DND-41 (cell line): Measurements from ENCODE around the gene HAUS5.

Experiments used
- EZH2 ChIP-seq: IDR thresholded peaks from 3 replicates; pipeline ENCODE4 v1.6.1; 2012; ENCODE audit warnings: borderline replicate concordance, low read depth, mild to moderate bottlenecking, moderate library complexity, low read length, inconsistent platforms; ENCODE audit not compliant: severe bottlenecking
- TF ChIP-seq, protein P1 (sequence below): IDR thresholded peaks from 2 replicates; pipeline ENCODE4 v1.5.1; 2012; ENCODE audit warnings: borderline replicate concordance, low read length, moderate library complexity, mild to moderate bottlenecking; ENCODE audit not compliant: poor library complexity, severe bottlenecking; ENCODE audit errors: extremely low read depth

DNA sequence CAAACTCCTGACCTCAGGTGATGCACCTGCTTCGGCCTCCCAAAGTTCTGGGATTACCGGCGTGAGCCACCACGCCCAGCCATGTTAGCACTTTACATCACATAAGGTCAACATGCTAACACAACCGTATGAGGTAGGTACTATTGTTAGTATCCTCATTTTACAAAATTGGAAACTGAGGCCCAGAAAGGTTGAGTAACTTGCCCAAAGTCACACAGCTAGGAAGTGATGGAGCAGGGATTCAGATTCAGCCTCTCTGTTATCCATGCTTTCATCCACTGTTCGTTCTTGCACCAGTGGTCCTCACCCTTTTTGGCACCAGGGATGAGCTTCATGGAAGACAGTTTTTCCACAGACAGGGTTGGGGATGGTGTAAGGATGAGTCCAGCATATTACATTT, 44.2 kb downstream of the HAUS5 start:
- TF ChIP-seq, protein P1, sequence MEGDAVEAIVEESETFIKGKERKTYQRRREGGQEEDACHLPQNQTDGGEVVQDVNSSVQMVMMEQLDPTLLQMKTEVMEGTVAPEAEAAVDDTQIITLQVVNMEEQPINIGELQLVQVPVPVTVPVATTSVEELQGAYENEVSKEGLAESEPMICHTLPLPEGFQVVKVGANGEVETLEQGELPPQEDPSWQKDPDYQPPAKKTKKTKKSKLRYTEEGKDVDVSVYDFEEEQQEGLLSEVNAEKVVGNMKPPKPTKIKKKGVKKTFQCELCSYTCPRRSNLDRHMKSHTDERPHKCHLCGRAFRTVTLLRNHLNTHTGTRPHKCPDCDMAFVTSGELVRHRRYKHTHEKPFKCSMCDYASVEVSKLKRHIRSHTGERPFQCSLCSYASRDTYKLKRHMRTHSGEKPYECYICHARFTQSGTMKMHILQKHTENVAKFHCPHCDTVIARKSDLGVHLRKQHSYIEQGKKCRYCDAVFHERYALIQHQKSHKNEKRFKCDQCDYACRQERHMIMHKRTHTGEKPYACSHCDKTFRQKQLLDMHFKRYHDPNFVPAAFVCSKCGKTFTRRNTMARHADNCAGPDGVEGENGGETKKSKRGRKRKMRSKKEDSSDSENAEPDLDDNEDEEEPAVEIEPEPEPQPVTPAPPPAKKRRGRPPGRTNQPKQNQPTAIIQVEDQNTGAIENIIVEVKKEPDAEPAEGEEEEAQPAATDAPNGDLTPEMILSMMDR = no peak
- no peak for TF ChIP-seq EZH2
